Right lung (tissue), 5 donors: ENCODE measurements around the gene OR6P1. TPM values are rescaled to one million over a fixed set of nuclear protein-coding genes. Genes with fewer than 3 reads are reported as not detected.

Experiments
- DNase-seq, 2 donors: peaks; one replicate each; pipeline ENCODE4 v3.0.0-alpha.2; 2013
- polyA plus RNA-seq, 5 donors: library from polyadenylated mRNA; unstranded; fragments of 120-200 nt; gene quantifications; one replicate each; pipeline versions ENCODE4 v1.2.1 to v1.2.3, GENCODE V29; 2013; ENCODE audit warnings: inconsistent platforms in 1 of 5, low replicate concordance in 1 of 5; ENCODE audit not compliant: insufficient read length in 5 of 5, insufficient read depth in 1 of 5

OR6P1 gene
- polyA plus RNA-seq, 5 donors = not detected

DNA sequence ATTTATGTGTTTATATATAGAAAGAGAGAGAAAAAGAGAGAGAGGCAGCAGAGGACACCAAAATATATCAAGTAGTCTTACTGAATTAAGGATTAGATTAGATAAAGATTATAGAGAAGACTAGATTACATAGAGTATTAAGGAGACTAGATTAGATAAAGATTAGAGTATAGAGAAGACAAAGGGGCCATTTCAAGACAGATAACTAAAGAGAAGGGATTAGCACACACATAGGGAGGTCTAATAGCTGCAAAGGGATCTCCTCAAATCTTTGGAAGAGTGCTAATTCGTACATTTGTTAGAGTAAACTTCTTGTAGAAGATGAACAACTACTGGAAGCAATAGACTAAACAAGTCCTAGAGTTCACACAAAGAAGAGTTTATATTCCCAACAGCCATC lies 50.4 kb downstream of the OR6P1 start:
- no peak for DNase-seq

DNA sequence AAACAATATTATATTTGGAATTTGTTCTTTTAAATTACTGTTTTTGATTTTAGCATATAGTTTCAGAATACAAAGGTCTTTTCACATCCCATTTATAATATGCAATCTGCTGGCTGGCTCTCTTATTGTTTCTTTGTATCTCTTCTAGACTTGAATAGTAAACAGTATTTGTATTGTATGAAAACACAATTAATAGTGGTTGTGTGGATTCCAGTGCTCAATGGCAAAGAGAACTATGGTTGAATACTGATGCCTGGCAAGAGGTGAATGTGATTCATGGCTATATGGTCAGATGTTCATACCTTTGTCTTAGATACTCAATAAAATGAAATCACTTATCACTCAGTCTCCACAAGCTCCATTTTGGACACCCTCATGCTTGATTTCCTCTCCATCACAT lies 53.4 kb downstream of the OR6P1 start:
- no peak for DNase-seq

Other genes starting within 250 kb of the OR6P1 start
- gene CD1B, start 239.0 kb downstream of the OR6P1 start, polyA plus RNA-seq = not detected
- under 1 TPM in 3 of 5 donors, not detected in 2; 0.16 to 0.31 (median 0.22) TPM for gene CD1E, start 216.7 kb downstream of the OR6P1 start, polyA plus RNA-seq
- gene OR10T2, start 171.1 kb downstream of the OR6P1 start, polyA plus RNA-seq = not detected
- gene OR10K2, start 144.3 kb downstream of the OR6P1 start, polyA plus RNA-seq = under 1 TPM in 1 of 5 donors, not detected in 4; 0.08 TPM
- gene OR10K1, start 108.7 kb downstream of the OR6P1 start, polyA plus RNA-seq = under 1 TPM in 1 of 5 donors, not detected in 4; 0.04 TPM
- gene OR10R2, start 98.4 kb downstream of the OR6P1 start, polyA plus RNA-seq = not detected
- under 1 TPM in 1 of 5 donors, not detected in 4; 0.13 TPM for gene OR6Y1, start 16.2 kb downstream of the OR6P1 start, polyA plus RNA-seq
- not detected for gene OR10X1, start 9.3 kb upstream of the OR6P1 start, polyA plus RNA-seq
- gene OR10Z1, start 34.7 kb upstream of the OR6P1 start, polyA plus RNA-seq = under 1 TPM; 0.19 to 0.70 (median 0.29) TPM
- gene SPTA1, start 116.1 kb upstream of the OR6P1 start, polyA plus RNA-seq = 10 to 100 TPM in 2 of 5 donors, 1 to 10 TPM in 3; 8.3 to 26.4 (median 8.9) TPM
- gene OR6K2, start 130.1 kb upstream of the OR6P1 start, polyA plus RNA-seq = not detected
- under 1 TPM in 2 of 5 donors, not detected in 3; 0.09 TPM for gene OR6K3, start 150.1 kb upstream of the OR6P1 start, polyA plus RNA-seq
- gene OR6K6, start 184.1 kb upstream of the OR6P1 start, polyA plus RNA-seq = not detected
- not detected for gene OR6N1, start 201.6 kb upstream of the OR6P1 start, polyA plus RNA-seq
- not detected for gene OR6N2, start 210.6 kb upstream of the OR6P1 start, polyA plus RNA-seq